A549 (cell line): ENCODE measurements around the gene PRH2. TPM values are rescaled to one million over a fixed set of nuclear protein-coding genes. Genes with fewer than 3 reads are reported as not detected.

Experiments
- ATAC-seq, 2 experiments: fragments of 200-7000 bp in 1 of 2; fragments of >200 bp in 1 of 2; cut with Nextera tagmentation in 1 of 2; cut with Tn5 transposase in 1 of 2; 3 replicates each; pipeline versions ENCODE4 v1.8.0 to v1.9.1; 2018 to 2020; ENCODE audit warnings: mild to moderate bottlenecking in 1 of 2, moderate library complexity in 1 of 2
- CTCF ChIA-PET: fragments of 300-600 bp; sonication (Branson Sonifier 250); formaldehyde crosslinking; extraction: SDS; loops from one replicate; lab custom pipeline; 2021; ENCODE audit warnings: antibody characterized with exemption, inconsistent platforms; lab: Yijun Ruan, JAX
- POLR2A ChIA-PET: fragments of 350-600 bp; formaldehyde crosslinking; extraction: SDS; loops from one replicate; lab custom pipeline; 2021; ENCODE audit warnings: antibody characterized with exemption, inconsistent platforms; lab: Yijun Ruan, JAX
- DNase-seq, 2 experiments: peaks; one replicate each; pipeline versions ENCODE4 v3.0.0 to v3.0.0-alpha.2; 2011 to 2016; ENCODE audit warnings: low read depth in 1 of 2, low spot score in 1 of 2
- FAIRE-seq: peaks from 2 replicates; lab custom pipeline; 2011; peaks lifted over from hg19 to GRCh38; lab: Jason Lieb, UNC
- H3K27ac ChIP-seq, 2 experiments: fragments of >200 bp; sonication (Bioruptor Twin); formaldehyde crosslinking; 3 replicates each; pipeline ENCODE4 v1.5.1; 2016 to 2017
- H3K4me1 ChIP-seq: fragments of >200 bp; sonication (Bioruptor Twin); formaldehyde crosslinking; 3 replicates; pipeline ENCODE4 v1.6.1; 2016
- H3K4me2 ChIP-seq: fragments of >200 bp; sonication (Bioruptor Twin); formaldehyde crosslinking; 3 replicates; pipeline ENCODE4 v1.6.1; 2016
- H3K4me3 ChIP-seq: fragments of >200 bp; sonication (Bioruptor Twin); formaldehyde crosslinking; 3 replicates; pipeline ENCODE4 v1.5.1; 2016
- H3K9me3 ChIP-seq: fragments of >200 bp; sonication (Bioruptor Twin); formaldehyde crosslinking; 3 replicates; pipeline ENCODE4 v1.6.1; 2016
- CBX2 ChIP-seq: fragments of 200-600 bp; sonication (generic); IDR thresholded peaks from 2 replicates; pipeline ENCODE4 v1.6.1; 2016; ENCODE audit warnings: low read depth, mild to moderate bottlenecking, borderline replicate concordance
- CEBPB ChIP-seq, 2 experiments: fragments of >200 bp in 1 of 2; sonication (Bioruptor Twin) in 1 of 2; formaldehyde crosslinking in 1 of 2; IDR thresholded peaks; 2 replicates each; pipeline ENCODE4 v1.6.1; 2012 to 2016
- CHD2 ChIP-seq: fragments of 150-350 bp; IDR thresholded peaks from 2 replicates; pipeline ENCODE4 v1.6.1; 2014; ENCODE audit warnings: low read length; ENCODE audit not compliant: partially characterized antibody
- FOSB ChIP-seq: fragments of 250-450 bp; sonication (Bioruptor Pico); IDR thresholded peaks from 2 replicates; pipeline ENCODE4 v1.5.0; 2020; ENCODE audit warnings: mild to moderate bottlenecking, moderate library complexity
- GATA3 ChIP-seq: IDR thresholded peaks from 2 replicates; pipeline ENCODE4 v1.6.1; 2012; ENCODE audit warnings: borderline replicate concordance
- HDAC2 ChIP-seq: fragments of 200-600 bp; sonication (generic); IDR thresholded peaks from 2 replicates; pipeline ENCODE4 v1.6.1; 2016
- HOXA7 ChIP-seq: fragments of 250-450 bp; sonication (Bioruptor Pico); IDR thresholded peaks from 2 replicates; pipeline ENCODE4 v1.5.0; 2020; ENCODE audit warnings: mild to moderate bottlenecking, moderate library complexity
- HOXB13 ChIP-seq: fragments of 250-450 bp; sonication (Bioruptor Pico); IDR thresholded peaks from 2 replicates; pipeline ENCODE4 v1.5.0; 2020; ENCODE audit warnings: low read depth, mild to moderate bottlenecking, moderate library complexity
- HOXB5 ChIP-seq: fragments of 250-450 bp; sonication (Bioruptor Pico); IDR thresholded peaks from 2 replicates; pipeline ENCODE4 v1.5.0; 2020; ENCODE audit warnings: mild to moderate bottlenecking, moderate library complexity
- JUN ChIP-seq, 2 experiments: fragments of >200 bp; sonication (Bioruptor Twin); formaldehyde crosslinking; IDR thresholded peaks; 2 replicates in 1 of 2; 3 replicates in 1 of 2; pipeline ENCODE4 v1.6.1; 2016 to 2017
- MAFK ChIP-seq: fragments of 450-650 bp; IDR thresholded peaks from 2 replicates; pipeline ENCODE4 v1.6.1; 2014; ENCODE audit not compliant: partially characterized antibody
- POLR2AphosphoS2 ChIP-seq: conservative IDR thresholded peaks from 2 replicates; pipeline ENCODE4 v1.6.1; 2012; ENCODE audit warnings: low read length, improper control_type of control experiment, inconsistent platforms
- RARB ChIP-seq: fragments of 250-450 bp; sonication (Bioruptor Pico); IDR thresholded peaks from 2 replicates; pipeline ENCODE4 v1.8.0; 2021; ENCODE audit warnings: mild to moderate bottlenecking, moderate library complexity
- RCOR1 ChIP-seq: fragments of 150-350 bp; IDR thresholded peaks from 2 replicates; pipeline ENCODE4 v1.6.1; 2014; ENCODE audit warnings: antibody characterized with exemption, low read length, low read depth
- RFX5 ChIP-seq: fragments of 450-650 bp; IDR thresholded peaks from 2 replicates; pipeline ENCODE4 v1.7.1; 2014; ENCODE audit warnings: antibody characterized with exemption, mild to moderate bottlenecking, moderate library complexity
- RNF2 ChIP-seq: fragments of 200-600 bp; sonication (generic); IDR thresholded peaks from 2 replicates; pipeline ENCODE4 v1.6.1; 2016; ENCODE audit warnings: low read depth, mild to moderate bottlenecking, antibody characterized with exemption, moderate library complexity, borderline replicate concordance
- TP53 ChIP-seq: fragments of 250-450 bp; sonication (Bioruptor Pico); IDR thresholded peaks from 2 replicates; pipeline ENCODE4 v1.5.0; 2021; ENCODE audit warnings: mild to moderate bottlenecking, moderate library complexity
- WGBS: methylation state at CpG from one replicate; pipeline ENCODE4 v1.1.6; 2017; ENCODE audit errors: missing lambda C conversion rate; 5-methylcytosine and 5-hydroxymethylcytosine counted together
- polyA plus RNA-seq, 4 experiments: library from polyadenylated mRNA; depleted of rRNA in 3 of 4; stranded (reverse); fragments of >200 nt; fragmentation: RNase III in 1 of 4; extraction: RNeasy Plus Mini Kit Qiagen cat#74134 plus additional on column Dnase treatment in 1 of 4; gene quantifications; 2 replicates in 3 of 4; 3 replicates in 1 of 4; pipeline ENCODE4 v1.2.3, GENCODE V29; 2011 to 2017
- TF ChIP-seq, protein P1 (sequence below): fragments of 250-450 bp; sonication (Bioruptor Pico); IDR thresholded peaks from 2 replicates; pipeline ENCODE4 v1.5.0; 2020; ENCODE audit warnings: low read depth, mild to moderate bottlenecking, moderate library complexity
- TF ChIP-seq, protein P2 (sequence below): fragments of >200 bp; sonication (Bioruptor Twin); formaldehyde crosslinking; IDR thresholded peaks from 2 replicates; pipeline ENCODE4 v1.6.1; 2016
- TF ChIP-seq, protein P3 (sequence below): IDR thresholded peaks from 2 replicates; pipeline ENCODE4 v1.6.1; 2012; ENCODE audit warnings: low read depth, borderline replicate concordance
- TF ChIP-seq, protein P4 (sequence below): fragments of 250-450 bp; sonication (Bioruptor Pico); IDR thresholded peaks from 2 replicates; pipeline ENCODE4 v1.5.0; 2021; ENCODE audit warnings: mild to moderate bottlenecking, moderate library complexity, borderline replicate concordance
- TF ChIP-seq, protein P5 (sequence below): fragments of 200-600 bp; sonication (generic); IDR thresholded peaks from 2 replicates; pipeline ENCODE4 v1.6.1; 2016; ENCODE audit warnings: antibody characterized with exemption, mild to moderate bottlenecking, moderate library complexity
- TF ChIP-seq, protein P6 (sequence below): fragments of 450-650 bp; IDR thresholded peaks from 2 replicates; pipeline ENCODE4 v1.6.1; 2014; ENCODE audit warnings: antibody characterized with exemption
- TF ChIP-seq, protein P7 (sequence below): fragments of >200 bp; sonication (Bioruptor Twin); formaldehyde crosslinking; IDR thresholded peaks from 3 replicates; pipeline ENCODE4 v1.5.1; 2016
- TF ChIP-seq, protein P8 (sequence below): IDR thresholded peaks from 2 replicates; pipeline ENCODE4 v1.6.1; 2012

Gene PRH2
- polyA plus RNA-seq, 2 of the 4 experiments (the other 2 are of a cell fraction): 0.19 to 0.39 TPM

DNA sequence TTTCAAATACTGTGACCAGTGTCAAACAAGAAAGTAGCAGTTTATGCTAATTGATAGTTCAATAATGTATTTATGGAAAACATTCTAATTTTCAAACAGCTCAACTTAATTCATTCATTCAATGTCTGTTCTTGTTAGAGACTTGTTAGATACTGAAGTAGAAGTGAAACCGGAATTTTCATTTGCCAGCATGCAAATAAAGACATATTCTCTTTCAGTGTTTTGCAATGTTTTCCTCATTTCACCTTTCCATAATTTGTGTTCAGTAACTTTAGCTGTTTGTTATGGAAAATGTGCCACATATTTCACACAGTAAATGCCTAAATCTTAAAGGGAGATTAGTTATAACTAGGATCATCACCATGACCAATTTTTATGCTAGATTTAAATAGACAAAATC lies 36.4 kb downstream of the PRH2 start:
- ChIA-PET CTCF (no interaction called here), POLR2A (no interaction called here)
- FAIRE-seq (no peak), DNase-seq (no peak), ATAC-seq (no peak)
- 92% methylated on average over 1 of the region's 1 CpG for WGBS
- H3K4me2 ChIP-seq: no peak overlapping the region
- H3K9me3 ChIP-seq: no peaks in the 10 kb centered on the region
- no peak overlapping the region for H3K4me3 ChIP-seq
- no peaks in the 10 kb centered on the region for H3K4me1 ChIP-seq
- no peak overlapping the region for H3K27ac ChIP-seq
- TF ChIP-seq TP53 (CRISPR knock-in tag) (no peak), RCOR1 (no peak), POLR2AphosphoS2 (no peak), HOXB13 (no peak), GATA3 (no peak), CBX2 (no peak), HOXA7 (no peak), JUN (IDR thresholded peaks at IDR 0.05) (no peak), FOSB (no peak)
- TF ChIP-seq, protein P1, sequence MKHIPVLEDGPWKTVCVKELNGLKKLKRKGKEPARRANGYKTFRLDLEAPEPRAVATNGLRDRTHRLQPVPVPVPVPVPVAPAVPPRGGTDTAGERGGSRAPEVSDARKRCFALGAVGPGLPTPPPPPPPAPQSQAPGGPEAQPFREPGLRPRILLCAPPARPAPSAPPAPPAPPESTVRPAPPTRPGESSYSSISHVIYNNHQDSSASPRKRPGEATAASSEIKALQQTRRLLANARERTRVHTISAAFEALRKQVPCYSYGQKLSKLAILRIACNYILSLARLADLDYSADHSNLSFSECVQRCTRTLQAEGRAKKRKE (CRISPR knock-in tag): no peak
- TF ChIP-seq, protein P2, sequence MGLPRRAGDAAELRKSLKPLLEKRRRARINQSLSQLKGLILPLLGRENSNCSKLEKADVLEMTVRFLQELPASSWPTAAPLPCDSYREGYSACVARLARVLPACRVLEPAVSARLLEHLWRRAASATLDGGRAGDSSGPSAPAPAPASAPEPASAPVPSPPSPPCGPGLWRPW: no peak
- TF ChIP-seq, protein P3, sequence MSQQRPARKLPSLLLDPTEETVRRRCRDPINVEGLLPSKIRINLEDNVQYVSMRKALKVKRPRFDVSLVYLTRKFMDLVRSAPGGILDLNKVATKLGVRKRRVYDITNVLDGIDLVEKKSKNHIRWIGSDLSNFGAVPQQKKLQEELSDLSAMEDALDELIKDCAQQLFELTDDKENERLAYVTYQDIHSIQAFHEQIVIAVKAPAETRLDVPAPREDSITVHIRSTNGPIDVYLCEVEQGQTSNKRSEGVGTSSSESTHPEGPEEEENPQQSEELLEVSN: no peak
- TF ChIP-seq, all 56 proteins: peak for 0

DNA sequence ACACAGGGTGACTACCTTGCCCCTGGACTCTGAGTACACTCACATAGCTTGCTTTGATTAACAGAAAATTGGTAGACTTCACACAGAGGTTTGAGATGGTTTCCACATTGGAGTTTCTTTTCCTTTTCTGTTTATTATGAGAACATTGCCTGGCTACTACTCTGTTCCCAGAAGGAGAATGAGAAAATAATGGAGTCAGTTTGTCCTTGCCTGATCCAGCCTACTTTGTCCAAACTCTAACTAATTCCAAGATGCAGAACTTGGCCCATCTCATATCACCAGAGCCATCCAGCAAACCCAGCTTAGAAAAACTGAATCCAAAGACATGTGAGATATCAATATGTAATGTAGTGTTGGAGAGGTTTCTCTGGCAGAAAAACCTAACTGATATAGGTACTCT lies 37.3 kb downstream of the PRH2 start:
- no peak overlapping the region for H3K4me2 ChIP-seq
- ChIA-PET POLR2A (no interaction called here), CTCF (no interaction called here)
- H3K9me3 ChIP-seq: no peaks in the 10 kb centered on the region
- ATAC-seq (no peak), DNase-seq (no peak), FAIRE-seq (no peak)
- TF ChIP-seq, protein P4, sequence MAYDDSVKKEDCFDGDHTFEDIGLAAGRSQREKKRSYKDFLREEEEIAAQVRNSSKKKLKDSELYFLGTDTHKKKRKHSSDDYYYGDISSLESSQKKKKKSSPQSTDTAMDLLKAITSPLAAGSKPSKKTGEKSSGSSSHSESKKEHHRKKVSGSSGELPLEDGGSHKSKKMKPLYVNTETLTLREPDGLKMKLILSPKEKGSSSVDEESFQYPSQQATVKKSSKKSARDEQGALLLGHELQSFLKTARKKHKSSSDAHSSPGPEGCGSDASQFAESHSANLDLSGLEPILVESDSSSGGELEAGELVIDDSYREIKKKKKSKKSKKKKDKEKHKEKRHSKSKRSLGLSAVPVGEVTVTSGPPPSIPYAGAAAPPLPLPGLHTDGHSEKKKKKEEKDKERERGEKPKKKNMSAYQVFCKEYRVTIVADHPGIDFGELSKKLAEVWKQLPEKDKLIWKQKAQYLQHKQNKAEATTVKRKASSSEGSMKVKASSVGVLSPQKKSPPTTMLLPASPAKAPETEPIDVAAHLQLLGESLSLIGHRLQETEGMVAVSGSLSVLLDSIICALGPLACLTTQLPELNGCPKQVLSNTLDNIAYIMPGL (CRISPR knock-in tag): no peak
- TF ChIP-seq, protein P5, sequence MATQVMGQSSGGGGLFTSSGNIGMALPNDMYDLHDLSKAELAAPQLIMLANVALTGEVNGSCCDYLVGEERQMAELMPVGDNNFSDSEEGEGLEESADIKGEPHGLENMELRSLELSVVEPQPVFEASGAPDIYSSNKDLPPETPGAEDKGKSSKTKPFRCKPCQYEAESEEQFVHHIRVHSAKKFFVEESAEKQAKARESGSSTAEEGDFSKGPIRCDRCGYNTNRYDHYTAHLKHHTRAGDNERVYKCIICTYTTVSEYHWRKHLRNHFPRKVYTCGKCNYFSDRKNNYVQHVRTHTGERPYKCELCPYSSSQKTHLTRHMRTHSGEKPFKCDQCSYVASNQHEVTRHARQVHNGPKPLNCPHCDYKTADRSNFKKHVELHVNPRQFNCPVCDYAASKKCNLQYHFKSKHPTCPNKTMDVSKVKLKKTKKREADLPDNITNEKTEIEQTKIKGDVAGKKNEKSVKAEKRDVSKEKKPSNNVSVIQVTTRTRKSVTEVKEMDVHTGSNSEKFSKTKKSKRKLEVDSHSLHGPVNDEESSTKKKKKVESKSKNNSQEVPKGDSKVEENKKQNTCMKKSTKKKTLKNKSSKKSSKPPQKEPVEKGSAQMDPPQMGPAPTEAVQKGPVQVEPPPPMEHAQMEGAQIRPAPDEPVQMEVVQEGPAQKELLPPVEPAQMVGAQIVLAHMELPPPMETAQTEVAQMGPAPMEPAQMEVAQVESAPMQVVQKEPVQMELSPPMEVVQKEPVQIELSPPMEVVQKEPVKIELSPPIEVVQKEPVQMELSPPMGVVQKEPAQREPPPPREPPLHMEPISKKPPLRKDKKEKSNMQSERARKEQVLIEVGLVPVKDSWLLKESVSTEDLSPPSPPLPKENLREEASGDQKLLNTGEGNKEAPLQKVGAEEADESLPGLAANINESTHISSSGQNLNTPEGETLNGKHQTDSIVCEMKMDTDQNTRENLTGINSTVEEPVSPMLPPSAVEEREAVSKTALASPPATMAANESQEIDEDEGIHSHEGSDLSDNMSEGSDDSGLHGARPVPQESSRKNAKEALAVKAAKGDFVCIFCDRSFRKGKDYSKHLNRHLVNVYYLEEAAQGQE: no peak
- TF ChIP-seq RARB (CRISPR knock-in tag) (no peak), CHD2 (no peak), RFX5 (no peak), TP53 (CRISPR knock-in tag) (no peak), HOXB13 (no peak), HDAC2 (no peak), RCOR1 (no peak), RNF2 (no peak), CEBPB (IDR thresholded peaks at IDR 0.05) (no peak), HOXB5 (no peak), MAFK (no peak)
- TF ChIP-seq, protein P6, sequence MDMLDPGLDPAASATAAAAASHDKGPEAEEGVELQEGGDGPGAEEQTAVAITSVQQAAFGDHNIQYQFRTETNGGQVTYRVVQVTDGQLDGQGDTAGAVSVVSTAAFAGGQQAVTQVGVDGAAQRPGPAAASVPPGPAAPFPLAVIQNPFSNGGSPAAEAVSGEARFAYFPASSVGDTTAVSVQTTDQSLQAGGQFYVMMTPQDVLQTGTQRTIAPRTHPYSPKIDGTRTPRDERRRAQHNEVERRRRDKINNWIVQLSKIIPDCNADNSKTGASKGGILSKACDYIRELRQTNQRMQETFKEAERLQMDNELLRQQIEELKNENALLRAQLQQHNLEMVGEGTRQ: no peak
- TF ChIP-seq, protein P7, sequence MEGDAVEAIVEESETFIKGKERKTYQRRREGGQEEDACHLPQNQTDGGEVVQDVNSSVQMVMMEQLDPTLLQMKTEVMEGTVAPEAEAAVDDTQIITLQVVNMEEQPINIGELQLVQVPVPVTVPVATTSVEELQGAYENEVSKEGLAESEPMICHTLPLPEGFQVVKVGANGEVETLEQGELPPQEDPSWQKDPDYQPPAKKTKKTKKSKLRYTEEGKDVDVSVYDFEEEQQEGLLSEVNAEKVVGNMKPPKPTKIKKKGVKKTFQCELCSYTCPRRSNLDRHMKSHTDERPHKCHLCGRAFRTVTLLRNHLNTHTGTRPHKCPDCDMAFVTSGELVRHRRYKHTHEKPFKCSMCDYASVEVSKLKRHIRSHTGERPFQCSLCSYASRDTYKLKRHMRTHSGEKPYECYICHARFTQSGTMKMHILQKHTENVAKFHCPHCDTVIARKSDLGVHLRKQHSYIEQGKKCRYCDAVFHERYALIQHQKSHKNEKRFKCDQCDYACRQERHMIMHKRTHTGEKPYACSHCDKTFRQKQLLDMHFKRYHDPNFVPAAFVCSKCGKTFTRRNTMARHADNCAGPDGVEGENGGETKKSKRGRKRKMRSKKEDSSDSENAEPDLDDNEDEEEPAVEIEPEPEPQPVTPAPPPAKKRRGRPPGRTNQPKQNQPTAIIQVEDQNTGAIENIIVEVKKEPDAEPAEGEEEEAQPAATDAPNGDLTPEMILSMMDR: no peak
- TF ChIP-seq, protein P8, sequence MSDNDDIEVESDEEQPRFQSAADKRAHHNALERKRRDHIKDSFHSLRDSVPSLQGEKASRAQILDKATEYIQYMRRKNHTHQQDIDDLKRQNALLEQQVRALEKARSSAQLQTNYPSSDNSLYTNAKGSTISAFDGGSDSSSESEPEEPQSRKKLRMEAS: no peak
- TF ChIP-seq, protein P3: no peak
- TF ChIP-seq, protein P1 (CRISPR knock-in tag): no peak
- H3K27ac ChIP-seq: no peak overlapping the region
- no peak overlapping the region for H3K4me3 ChIP-seq
- H3K4me1 ChIP-seq: no peaks in the 10 kb centered on the region
